ENCODE measurements around the gene MINDY4.

The MINDY4 gene

DNA sequence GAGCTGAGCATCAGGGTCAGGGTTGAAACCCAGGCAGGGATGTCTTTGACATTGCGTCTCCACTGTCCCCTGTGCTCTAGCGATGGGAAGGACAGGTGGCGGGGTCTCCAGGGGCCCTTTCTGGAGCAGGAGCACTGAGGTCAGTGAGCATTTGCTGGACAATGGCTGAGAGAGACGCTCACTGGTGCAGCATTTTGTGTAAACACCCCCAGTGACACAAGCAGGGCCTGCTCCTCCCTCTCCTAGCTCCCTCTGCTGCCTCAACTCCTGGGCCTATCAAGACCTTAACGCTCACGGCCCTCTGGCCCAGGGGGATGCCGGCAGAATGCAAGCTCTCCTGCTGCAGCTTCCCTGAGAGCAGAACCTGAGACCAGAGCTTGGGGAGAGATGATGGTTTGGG, 36.7 kb upstream of the MINDY4 start:
- TF ChIP-seq GATA2 (IDR thresholded peaks at IDR 0.05; ENCODE audit: low read depth, low read length) (no peak), GATA3 (IDR thresholded peaks at IDR 0.05; ENCODE audit: low read depth, low read length) (no peak)

DNA sequence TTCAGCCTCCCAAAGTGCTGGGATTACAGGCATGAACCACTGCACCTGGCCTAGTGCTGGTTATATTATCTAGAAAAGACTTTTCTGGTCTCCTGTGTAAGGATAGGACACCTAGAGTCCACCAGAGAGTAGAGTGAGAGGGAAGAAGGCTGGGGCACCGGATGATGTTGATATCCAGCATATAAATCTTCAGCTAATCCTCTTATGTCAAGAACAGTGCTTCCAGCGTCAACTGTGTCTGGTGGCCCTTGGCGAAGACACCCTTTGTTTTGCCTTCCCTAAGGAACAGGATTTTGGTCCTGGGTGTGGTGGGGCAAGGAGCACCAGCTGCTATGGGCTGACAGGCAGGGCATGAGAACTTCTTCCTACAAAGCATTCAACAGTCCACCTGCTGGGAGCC, 35.6 kb upstream of the MINDY4 start:
- TF ChIP-seq GATA2 (IDR thresholded peaks at IDR 0.05; ENCODE audit: low read depth, low read length) (no peak), GATA3 (IDR thresholded peaks at IDR 0.05; ENCODE audit: low read depth, low read length) (no peak)

DNA sequence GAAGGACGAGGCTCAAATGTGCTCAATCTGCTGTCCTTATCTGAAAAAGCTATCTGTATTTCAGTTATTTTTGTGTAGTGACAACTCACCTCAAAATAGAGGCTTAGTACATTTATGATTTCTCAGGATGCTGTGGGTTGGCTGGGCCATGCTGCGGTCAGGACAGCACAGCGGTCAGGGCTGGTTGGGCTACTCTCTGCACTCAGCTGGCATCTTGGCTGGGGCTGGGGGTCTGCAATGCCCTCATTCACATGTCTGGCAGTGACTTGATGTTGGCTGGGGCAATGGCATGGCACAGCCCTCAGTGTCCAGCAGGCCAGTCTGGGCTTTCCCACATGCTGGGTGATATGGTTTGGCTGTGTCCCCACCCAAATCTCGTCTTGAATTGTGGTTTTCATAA, 34.9 kb upstream of the MINDY4 start:
- TF ChIP-seq GATA2 (IDR thresholded peaks at IDR 0.05; ENCODE audit: low read depth, low read length) (no peak), GATA3 (IDR thresholded peaks at IDR 0.05; ENCODE audit: low read depth, low read length) (no peak)

DNA sequence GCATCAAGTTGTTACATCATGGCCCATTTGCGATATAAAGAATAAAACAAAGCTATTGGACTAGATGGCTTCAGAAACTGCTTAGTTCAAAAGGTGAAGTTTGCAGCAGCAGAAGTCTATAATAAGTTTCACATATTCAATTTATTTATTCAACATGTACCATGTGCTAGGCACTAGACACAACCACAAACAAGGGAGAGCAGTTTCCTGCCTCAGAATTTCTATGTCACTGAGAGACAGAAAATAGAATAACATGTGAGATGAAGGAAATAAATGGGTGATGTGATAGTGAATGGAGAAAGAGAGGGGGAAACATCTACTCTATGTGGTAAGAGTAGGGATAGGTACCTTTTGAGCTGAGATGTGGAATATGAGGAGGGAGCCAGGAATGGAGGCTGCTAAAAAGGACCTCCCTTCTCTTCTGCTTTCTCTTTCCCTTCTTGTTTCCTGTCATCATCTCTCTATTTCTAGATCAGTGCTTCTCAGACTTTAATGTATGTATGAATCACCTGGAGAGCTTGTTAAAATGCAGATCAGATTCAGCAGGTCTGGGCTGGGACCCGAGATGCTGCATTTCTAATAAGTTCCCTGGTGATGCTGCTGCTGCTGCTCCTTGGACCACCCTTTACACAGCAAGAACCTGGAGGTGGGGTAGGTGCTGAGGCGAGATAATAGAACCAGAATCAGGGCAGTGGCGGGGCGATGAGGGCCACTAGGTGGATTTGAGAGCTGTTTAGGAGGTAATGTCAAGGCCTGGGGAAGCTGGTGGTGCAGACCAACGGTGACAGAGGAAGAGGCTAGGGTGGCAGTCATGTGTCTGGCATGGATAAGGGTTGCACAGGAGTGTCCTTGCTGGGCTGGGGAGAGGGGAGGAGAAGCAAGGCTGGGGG, 32.9 kb upstream of the MINDY4 start:
- TF ChIP-seq GATA3 (IDR thresholded peaks at IDR 0.05; ENCODE audit: low read depth, low read length): no peak
- no peak for TF ChIP-seq GATA2 (IDR thresholded peaks at IDR 0.05; ENCODE audit: low read depth, low read length)

DNA sequence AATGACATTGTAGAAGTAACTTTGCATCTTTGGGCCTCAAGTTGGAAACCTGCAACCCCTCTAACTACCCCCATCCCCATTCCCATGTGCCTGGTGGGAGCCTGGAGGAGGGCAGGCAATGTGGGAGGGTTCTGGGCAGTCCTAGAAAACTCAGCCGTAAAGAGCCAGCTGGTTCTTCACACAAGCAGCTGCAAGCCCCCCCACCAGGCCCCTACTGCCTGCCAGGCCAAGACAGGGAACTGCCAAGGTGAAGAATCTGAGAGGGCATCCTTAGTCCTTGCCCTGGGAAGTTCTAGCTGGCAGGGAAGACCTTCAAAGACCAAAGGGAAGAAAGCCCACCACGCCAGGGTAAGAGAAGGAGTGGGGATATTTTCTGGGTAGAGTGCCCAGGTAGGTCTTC, 31.5 kb upstream of the MINDY4 start:
- TF ChIP-seq GATA3 (IDR thresholded peaks at IDR 0.05; ENCODE audit: low read depth, low read length): no peak
- TF ChIP-seq GATA2 (IDR thresholded peaks at IDR 0.05; ENCODE audit: low read depth, low read length): no peak

DNA sequence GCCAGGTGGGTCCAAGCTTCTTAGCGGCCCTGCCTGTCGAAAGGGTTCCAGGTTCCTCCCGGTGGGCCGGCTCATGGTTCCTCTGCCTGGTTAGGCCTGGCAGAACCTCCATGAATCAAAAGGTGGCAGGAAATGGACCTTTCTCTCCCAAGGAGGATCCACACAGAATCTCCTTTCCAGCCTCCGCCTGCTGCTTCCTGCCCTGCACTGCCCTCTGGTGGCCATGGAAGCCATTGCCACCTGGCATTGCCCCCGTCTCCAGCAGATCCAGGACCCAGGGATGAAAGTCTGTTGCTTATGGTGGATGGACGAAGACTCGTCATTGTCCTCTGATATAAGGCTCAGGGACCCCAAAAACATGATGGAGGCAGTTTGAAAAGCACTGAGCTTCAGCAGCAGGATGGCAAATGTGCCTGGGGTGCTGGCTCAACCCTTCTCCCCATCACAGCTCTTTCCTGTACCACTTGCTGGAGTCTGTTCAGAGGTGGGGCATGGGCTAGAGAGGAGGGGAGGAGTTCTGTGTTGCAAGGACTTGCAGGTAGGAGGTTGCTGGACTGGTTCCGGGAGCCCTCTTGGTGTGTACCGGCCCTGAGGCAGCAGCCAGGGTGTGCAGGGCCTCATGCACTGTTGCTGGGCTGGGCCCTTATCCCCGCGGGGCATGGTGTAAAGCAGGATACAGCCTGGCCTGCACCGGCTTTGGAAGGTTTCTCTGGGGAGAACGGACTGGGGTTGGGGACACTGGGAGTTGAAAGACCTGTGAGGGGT, 30.6 kb upstream of the MINDY4 start:
- TF ChIP-seq GATA2 (IDR thresholded peaks at IDR 0.05; ENCODE audit: low read depth, low read length) (no peak), GATA3 (IDR thresholded peaks at IDR 0.05; ENCODE audit: low read depth, low read length) (no peak)

DNA sequence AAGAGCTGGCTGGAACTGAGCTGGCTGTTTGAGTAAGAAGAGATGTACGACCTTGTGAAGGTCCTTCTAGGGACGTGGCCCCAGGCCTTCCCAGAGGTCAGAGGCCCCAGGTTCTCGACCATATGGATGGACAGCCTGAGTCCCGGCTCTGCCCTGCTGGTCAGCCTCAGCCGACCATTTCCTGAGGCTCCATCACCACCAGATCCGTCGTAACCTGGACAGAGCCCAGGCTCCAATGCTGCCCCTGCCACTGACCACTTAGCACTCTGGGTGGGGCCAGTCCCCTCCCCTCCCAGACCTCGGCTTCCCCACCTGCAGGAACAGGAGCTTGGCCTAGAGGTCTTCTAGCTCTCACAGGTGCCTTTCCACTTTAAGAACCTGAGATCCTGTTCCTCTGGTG, 29.9 kb upstream of the MINDY4 start:
- no peak for TF ChIP-seq GATA2 (IDR thresholded peaks at IDR 0.05; ENCODE audit: low read depth, low read length)
- no peak for TF ChIP-seq GATA3 (IDR thresholded peaks at IDR 0.05; ENCODE audit: low read depth, low read length)

DNA sequence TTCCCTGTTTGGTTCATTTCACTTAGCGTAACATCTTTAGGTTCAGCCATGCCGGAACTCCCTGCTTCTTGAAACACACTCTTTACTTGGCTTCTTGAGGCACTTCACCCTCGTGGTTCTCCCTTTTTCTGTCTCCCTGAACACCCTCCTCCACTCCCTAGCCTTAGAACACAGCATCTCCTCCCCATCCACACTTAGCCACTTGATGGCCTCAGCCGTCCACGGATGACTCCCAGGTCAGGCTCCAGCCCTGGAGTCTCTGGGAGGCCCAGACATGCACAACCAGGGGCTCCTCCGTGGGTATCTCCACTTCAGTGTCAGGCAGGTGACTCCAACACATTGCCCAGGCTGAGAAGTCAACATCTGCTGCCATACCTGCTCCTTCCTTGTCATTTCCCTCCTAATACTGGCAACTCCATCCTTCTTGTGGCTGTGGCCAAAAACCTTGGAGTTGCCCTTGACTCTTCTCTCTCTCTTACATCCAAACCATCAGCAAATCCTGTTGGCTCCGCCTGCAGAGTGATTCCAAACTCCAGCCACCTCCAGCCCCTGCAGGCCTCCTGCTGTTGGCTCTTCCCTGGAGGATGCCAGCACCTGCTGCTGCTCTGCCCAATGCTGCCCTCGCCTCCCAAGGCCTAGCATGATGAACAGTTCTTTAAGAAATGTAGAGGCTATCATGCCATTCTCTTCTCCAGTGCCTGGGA, 27.7 kb upstream of the MINDY4 start:
- no peak for TF ChIP-seq GATA2 (IDR thresholded peaks at IDR 0.05; ENCODE audit: low read depth, low read length)
- TF ChIP-seq GATA3 (IDR thresholded peaks at IDR 0.05; ENCODE audit: low read depth, low read length): no peak

DNA sequence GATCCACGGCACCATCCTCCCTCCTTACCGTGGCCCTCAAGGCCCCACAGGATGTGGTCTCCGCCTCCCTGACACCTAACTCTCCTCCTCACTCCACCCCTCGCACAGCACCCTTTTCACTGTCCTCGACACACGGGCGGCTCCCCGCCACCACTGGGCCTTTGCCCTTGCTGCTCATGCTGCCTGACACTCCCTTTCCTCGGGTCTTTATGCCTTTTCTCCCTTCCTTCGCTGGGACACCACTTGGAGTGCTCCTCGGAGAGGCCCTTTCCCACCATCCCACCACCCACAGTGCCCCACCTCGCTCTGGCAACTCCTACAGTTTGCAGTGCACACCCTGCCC, 27.2 kb upstream of the MINDY4 start:
- TF ChIP-seq GATA3 (IDR thresholded peaks at IDR 0.05; ENCODE audit: low read depth, low read length): no peak

DNA sequence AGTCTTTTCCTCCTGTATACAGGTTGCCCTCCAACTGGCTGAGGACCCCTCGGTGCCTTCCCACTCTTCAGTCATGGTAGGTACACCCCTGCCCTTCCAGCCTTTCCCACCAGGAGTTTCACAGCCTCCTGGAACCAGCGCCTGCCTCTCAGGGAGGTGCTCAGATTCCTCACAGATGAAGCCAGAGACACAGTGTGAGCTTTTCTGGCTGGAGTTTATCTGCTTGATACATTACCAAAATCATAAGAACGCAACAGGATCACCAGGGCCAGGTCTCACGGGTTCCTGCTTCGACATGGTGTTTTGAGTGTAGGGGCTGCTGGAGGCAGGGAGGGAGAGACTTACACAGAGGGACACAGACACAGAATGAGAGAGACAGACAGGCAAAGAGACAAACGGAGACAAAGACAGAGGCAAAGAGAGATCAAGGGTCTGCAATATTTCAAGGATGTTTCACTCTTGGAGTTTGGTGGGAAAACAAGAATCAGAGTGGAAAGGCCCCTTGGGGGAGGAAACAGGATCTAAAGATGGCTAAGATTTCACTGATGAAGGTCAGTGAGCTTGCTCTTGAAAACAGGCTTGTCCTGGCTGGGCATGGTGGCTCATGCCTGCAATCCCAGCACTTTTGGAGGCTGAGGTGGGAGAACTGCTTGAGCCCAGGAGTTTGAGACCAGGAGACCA, 25.8 kb upstream of the MINDY4 start:
- TF ChIP-seq GATA3 (IDR thresholded peaks at IDR 0.05; ENCODE audit: low read depth, low read length): no peak
- no peak for TF ChIP-seq GATA2 (IDR thresholded peaks at IDR 0.05; ENCODE audit: low read depth, low read length)

DNA sequence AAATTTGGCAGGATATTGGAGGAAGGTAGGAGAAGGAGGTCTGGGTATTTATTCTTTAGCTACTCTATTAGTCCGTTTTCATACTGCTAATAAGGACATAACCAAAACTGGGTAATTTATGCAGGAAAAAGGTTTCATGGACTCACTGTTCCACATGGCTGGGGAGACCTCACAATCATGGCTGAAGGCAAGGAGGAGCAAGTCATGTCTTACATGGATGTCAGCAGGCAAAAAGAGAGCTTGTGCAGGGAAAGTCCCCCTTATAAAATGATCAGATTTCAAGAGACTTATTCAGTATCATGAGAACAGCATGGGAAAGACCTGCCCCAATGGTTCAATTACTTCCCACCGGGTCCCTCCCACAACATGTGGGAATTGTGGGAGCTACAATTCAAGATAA, 21.2 kb upstream of the MINDY4 start:
- no peak for TF ChIP-seq GATA2 (IDR thresholded peaks at IDR 0.05; ENCODE audit: low read depth, low read length)
- no peak for TF ChIP-seq GATA3 (IDR thresholded peaks at IDR 0.05; ENCODE audit: low read depth, low read length)

DNA sequence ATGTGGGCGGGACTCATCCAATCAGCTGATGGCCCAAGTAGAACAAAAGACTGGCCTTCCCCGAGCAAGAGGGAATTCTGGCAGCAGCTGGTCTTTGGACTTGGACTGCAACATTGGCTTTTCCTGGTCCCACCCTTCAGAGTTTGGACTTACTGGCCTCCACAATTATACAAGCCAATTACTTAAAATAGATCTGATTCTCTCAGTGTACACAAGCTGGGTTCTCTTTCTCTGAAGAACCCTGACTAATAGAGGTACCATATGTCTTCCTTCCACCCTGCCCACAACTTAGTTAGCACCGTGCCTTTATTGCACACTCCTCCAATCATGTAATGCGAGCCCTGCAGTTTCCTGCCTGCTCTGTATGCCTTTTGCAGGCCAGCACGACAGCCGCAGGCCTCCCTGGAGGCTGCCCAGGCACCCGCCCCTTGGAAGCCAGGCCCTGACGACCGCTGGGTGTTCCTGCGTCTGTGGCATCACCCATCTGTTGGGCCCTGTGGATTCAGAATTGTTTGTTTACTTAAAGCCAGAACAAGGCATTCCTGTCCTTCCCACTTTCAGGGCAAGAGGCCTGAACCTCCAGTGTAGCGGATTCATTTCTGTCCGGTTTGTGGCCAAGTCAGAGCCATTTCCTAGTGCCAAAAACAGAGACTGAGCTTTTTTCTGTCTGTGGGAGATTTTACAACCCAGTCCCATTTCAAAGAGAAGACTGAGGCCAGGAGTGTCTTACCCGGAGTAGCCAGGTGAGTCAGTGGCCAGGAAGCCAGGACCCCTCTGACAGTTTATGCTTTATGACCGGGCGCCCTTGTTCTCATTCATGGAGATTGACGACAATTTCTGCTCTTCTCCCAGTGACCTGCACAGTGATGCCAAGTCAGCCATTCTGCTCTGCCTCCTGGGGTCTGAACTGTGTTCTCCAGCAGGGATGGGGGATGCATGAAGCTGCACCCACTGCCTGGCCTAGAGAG, 20.2 kb upstream of the MINDY4 start:
- no peak for TF ChIP-seq GATA3 (IDR thresholded peaks at IDR 0.05; ENCODE audit: low read depth, low read length)

DNA sequence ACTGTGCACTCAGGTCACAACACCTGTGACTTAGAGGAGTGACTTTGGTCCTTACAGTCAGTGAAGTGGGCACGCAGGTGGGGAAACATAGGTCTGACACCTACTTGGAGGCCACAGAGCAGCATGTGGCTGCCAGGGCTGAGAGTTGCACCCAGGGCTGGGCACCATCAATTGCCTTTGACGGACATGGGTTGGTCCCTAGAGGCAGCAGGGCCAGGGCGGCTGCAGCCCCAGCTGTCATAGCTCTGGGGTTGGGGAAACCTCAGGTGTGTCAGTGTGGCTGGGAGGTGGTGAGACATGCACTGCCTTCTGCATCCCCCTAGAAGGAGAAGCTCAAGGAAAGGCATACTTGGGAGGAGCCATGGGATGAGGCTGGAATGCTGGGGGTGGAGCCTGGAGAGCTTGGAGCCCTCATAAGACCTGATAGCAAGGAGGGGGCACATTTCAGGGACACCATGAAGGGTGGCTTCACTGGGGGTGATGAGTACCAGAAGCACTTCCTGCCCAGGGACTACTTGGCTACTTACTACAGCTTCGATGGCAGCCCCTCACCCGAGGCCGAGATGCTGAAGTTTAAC, 19.4 kb upstream of the MINDY4 start, which contains the start of gene INMT:
TSS of gene INMT (plus strand) at position 440 of the 578 bp plus-strand sequence. CDS start at position 456, 16 bp downstream.
- TF ChIP-seq GATA2 (IDR thresholded peaks at IDR 0.05; ENCODE audit: low read depth, low read length): no peak
- no peak for TF ChIP-seq GATA3 (IDR thresholded peaks at IDR 0.05; ENCODE audit: low read depth, low read length)

Measured in SH-SY5Y (cell line).